Coronary artery (tissue), 2 donors: ENCODE measurements around the gene RNU5B-1.
"Not testable (repeated sequence)": the region's sequence is repeated elsewhere in the genome, so short reads cannot be mapped to it uniquely, and the experiment has no call there.

Source experiments
- DNase-seq: peaks from one replicate; pipeline ENCODE4 v3.0.0-alpha.2; 2017; ENCODE audit warnings: low spot score
- H3K27ac ChIP-seq, 2 donors: fragments of 200-600 bp; sonication (generic); one replicate each; pipeline ENCODE4 v1.5.1; 2016 to 2019
- H3K4me3 ChIP-seq: fragments of 200-600 bp; sonication (generic); 2 replicates; pipeline ENCODE4 v1.5.1; 2016; ENCODE audit warnings: mild to moderate bottlenecking, moderate library complexity
- CTCF ChIP-seq: fragments of 200-600 bp; sonication (generic); IDR thresholded peaks from one replicate; pipeline ENCODE4 v1.5.1; 2019; ENCODE audit warnings: antibody characterized with exemption

The RNU5B-1 gene

GRCh38 chr15:65344214-65344913 is 39.9 kb downstream of the RNU5B-1 start:
- no peak for TF ChIP-seq CTCF
- DNase-seq = no peak

DNA sequence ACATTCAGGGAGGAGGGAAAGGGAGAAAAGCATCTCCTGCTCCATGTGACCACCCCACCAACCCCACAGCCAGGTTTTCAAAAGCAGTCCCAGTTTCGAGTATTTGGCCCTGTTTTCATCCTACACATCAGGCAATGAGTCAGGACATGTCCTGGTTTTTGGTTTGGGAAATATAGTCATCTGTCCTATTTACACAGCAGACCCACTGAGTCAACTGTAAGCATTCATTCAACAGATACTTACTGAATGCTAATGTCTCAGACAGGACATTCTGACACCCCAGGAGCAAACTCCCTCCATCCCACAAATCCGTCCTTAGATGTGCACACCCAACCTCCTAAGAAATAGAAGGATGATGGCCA is 40.4 kb downstream of the RNU5B-1 start:
- DNase-seq = no peak
- Histone ChIP-seq H3K27ac (no peak overlapping the region), H3K4me3 (no peak overlapping the region)
- TF ChIP-seq CTCF = no peak

More at GRCh38 chr15:65344214-65344913, 39.9 kb downstream of the RNU5B-1 start:
- Histone ChIP-seq H3K27ac (no peak overlapping the region), H3K4me3 (no peak overlapping the region)

- no peak overlapping the region for H3K4me3 ChIP-seq
- H3K27ac ChIP-seq = no peak overlapping the region
- DNase-seq = no peak
- no peak for TF ChIP-seq CTCF
These were observed 42.5 kb downstream of the RNU5B-1 start for GRCh38 chr15:65346856-65347598.

GRCh38 chr15:65347756-65348155 is 43.3 kb downstream of the RNU5B-1 start:
- not testable (repeated sequence) for H3K27ac ChIP-seq, DNase-seq, H3K4me3 ChIP-seq

GRCh38 chr15:65349338-65349737 is 44.9 kb downstream of the RNU5B-1 start:
- Histone ChIP-seq H3K4me3 (no peak overlapping the region), H3K27ac (no peak overlapping the region)
- no peak for TF ChIP-seq CTCF
- DNase-seq = no peak

DNA sequence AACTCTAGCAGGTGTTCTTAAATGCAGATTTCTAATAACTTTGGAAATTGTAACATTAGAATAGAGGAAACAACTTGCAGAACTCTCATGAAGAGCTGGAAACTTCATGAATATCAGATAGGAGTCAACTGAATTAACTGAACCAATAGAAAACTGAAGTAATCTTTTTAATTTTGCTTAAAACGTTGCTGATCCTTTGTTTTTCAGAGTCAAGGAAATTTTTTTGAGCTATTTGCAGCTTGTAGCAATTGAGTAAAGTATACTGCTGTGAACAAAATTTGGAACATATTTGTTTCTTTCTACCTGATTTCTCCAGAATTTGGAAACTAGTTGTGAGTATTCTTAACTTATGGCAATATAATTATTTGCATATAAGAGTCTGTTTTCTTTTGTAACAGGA is 47.5 kb downstream of the RNU5B-1 start:
- not testable (repeated sequence) for H3K27ac ChIP-seq, H3K4me3 ChIP-seq, DNase-seq
